GM18511 (cell line): ENCODE measurements around the gene NR0B2.
"Not testable (repeated sequence)": the region's sequence is repeated elsewhere in the genome, so short reads cannot be mapped to it uniquely, and the experiment has no call there.

Source experiments
- ATAC-seq: cut with Tn5 transposase; IDR thresholded peaks from one replicate; pipeline ENCODE4 v1.9.1; 2021; ENCODE audit warnings: mild to moderate bottlenecking, moderate library complexity; ENCODE audit not compliant: unreplicated experiment

NR0B2 gene

GRCh38 chr1:26913754-26914619, at the start of gene NR0B2:
NR0B2 (minus strand) TSS chr1:26913975; CDS start chr1:26913940, 35 bp downstream.
- ATAC-seq: no peak

DNA sequence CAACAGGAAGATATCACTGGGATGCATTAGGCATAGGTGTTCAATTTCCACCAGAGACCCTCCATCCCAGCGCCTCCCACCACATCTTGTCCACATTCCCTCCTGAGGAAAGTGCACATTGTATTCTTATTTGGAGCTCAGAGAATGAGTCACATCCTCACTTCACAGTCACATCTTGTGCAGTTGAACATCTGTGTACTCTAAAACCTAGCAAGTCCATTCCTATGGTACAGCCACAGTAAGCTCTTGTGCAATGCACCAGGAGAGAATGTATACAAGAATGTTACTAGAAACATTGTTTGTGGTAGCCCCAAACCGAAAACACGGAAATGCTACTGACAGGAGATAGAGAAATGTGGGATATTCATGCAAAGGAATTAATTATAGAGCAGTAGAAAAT, 48.1 kb upstream of the NR0B2 start:
- ATAC-seq: no peak

GRCh38 chr1:26960625-26960966, 46.8 kb upstream of the NR0B2 start:
- ATAC-seq: no peak

DNA sequence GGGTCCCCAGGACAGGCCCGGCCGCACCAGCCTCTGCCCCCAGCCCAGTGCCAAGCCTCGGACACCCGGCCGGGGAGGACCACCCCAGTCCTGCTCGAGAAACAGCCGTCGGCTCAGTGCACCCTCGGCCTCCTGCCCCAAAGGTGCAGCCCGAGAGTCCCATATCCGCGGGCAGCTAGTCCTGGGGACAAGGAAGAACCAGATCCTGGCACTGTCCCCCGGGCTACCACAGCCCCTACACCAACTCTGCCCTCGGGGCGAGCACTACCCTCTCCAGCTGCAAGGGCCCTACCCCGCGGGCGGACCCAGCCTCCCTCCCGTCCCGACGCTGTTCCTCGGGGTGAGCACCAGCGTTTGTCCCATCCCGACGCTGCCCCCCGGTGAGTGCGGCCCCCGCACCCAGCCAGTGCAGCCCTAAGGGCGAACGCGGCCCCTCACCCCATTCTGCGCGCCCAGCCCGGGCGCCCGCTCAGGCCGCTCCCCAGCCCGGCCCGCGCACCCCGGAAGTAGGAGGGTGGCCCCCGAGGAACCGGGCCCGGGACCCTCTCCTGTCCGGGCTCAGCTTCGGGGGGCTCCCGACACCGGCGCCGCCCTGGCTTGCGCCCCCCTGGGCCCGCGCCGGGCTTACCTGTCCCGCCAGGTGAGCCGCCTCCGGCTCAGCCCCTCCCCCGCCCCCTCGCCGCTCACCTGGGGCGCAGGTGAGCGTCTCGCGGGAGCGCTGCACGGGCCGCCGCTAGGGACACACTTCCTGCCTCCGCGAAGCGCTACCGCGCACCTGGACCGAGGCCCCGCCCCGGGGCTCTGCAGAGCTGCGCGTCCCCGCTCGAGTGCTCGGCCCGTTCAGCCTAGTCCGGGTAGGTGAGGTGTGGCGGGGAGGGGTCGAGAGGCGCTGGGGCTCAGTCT, 46.2 kb upstream of the NR0B2 start, which contains the start of gene KDF1:
TSS of gene KDF1 (minus strand) at position 747 of the 903 bp plus-strand sequence. CDS start 8,088 bp downstream, outside the sequence.
- no peak for ATAC-seq

GRCh38 chr1:26959270-26959669, 45.5 kb upstream of the NR0B2 start:
- ATAC-seq: no peak

- ATAC-seq: no peak
Observed at GRCh38 chr1:26957306-26957705, 43.5 kb upstream of the NR0B2 start.

DNA sequence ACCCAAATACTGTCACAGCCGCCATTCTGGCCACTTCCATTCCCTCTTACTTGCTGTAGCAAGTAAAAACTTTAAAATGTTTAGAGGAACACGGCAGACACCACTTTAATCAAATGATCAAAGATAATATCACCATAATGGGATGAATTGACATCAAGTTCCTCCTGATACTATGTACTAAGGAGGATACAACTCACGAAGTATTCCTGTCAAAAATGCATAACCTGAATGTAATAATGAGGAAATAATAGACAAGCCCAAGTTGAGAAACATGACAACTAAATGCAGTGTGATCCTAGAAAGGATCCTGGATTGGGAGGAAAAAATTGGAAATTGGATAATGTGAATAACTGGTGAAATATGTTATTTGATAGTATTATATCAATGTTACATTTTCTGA, 42.5 kb upstream of the NR0B2 start:
- no peak for ATAC-seq

DNA sequence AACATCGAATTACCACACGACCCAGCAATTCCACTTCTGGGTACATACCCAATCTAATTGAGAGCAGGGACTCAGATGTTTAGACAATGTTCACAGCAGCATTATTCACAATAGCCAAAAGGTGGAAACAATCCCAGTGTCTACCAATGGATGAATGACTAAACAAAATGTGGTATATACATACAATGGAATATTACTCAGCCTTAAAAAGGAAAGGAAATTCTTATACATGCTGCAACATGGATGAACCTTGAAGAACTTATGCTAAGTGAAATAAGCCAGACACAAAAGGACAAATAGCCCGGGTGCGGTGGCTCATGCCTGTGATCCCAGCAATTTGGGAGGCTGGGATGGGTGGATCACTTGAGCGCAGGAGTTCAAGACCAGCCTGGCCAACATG, 39.6 kb upstream of the NR0B2 start:
- no peak for ATAC-seq

- ATAC-seq: no peak
Observed at GRCh38 chr1:26951821-26952497, 38.2 kb upstream of the NR0B2 start.

DNA sequence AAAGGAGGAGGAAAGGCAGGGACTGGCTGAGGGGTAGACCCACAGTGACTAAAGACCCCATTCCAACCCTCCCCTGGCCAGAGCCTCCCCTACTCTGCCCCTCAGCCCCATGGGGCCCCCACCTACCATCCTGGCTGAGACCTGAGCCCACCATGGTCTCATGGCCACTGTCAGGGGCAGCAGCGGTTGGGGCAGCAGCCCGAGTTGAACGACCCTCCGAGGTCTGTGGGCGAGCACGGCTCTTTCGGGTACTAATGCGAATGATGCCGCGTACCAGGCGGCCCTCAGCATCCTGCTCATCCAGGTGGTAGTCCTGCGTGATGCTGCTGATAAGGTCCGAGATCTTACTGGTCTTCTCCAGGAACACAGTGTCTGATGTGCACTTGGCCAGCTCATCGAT, 37.4 kb upstream of the NR0B2 start:
- ATAC-seq: no peak

GRCh38 chr1:26950602-26951001, 36.8 kb upstream of the NR0B2 start:
- no peak for ATAC-seq

GRCh38 chr1:26949926-26950319, 36.1 kb upstream of the NR0B2 start:
- no peak for ATAC-seq

GRCh38 chr1:26949266-26949925, 35.6 kb upstream of the NR0B2 start:
- ATAC-seq: no peak

DNA sequence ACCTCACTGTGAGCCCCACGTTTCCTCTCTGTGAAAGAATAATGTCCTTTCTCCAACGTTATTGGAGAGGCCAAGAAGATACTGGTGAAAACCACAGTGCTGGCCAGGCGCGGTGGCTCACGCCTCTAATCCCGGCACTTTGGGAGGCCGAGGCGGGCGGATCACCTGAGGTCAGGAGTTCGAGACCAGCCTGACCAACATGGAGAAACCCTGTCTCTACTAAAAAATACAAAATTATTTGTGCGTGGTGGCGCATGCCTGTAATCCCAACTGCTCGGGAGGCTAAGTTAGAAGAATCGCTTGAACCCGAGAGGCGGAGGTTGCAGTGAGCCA, 34.9 kb upstream of the NR0B2 start:
- ATAC-seq: not testable (repeated sequence)

DNA sequence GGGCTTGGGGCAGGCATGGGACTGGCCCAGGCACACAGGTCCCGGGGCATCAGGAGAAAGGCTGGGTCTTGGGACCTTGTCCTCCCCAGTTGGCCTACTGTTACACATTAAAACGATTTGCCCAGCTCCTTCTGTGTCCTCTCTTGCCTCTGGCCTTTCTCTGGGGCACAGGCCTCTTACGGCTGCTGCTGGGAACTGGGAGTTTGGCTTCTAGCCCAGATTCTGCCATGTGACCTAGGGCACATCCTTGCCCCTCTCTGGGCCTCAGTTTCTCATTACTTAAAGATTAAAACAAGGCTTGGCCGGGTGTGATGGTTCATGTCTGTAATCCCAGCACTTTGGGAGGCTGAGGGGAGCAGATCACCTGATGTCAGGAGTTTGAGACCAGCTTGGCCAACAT, 32.5 kb upstream of the NR0B2 start:
- no peak for ATAC-seq

GRCh38 chr1:26945728-26946127, 32.0 kb upstream of the NR0B2 start:
- ATAC-seq: no peak

GRCh38 chr1:26945138-26945537, 31.4 kb upstream of the NR0B2 start:
- ATAC-seq: no peak

DNA sequence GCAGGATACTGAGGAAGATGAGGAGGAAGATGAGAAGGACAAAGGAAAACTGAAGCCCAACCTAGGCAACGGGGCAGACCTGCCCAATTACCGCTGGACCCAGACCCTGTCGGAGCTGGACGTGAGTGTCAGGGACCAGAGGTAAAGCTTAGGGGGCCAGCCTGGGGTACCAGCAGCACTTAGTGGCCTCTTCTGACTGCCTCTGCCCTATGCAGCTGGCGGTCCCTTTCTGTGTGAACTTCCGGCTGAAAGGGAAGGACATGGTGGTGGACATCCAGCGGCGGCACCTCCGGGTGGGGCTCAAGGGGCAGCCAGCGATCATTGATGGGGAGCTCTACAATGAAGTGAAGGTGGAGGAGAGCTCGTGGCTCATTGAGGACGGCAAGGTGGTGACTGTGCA, 28.9 kb upstream of the NR0B2 start:
- no peak for ATAC-seq

GRCh38 chr1:26941311-26941710, 27.5 kb upstream of the NR0B2 start:
- no peak for ATAC-seq

DNA sequence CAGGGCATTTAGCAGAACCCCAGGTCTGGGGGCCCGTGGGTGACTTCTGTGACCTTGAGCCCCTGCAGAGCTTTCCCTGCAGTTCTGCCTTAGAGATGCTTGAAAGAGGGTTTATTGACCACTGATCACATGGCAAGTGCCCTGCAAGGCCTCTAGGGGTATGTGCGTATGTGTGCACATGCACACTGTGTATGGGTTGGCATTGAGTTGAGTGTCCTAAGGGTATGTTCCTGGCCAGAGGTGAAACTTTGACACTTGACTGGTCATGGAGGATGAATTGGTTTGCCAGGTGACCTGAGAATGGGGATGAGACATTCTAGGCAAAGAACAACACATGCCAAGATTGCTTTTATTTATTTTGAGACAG, 24.9 kb upstream of the NR0B2 start:
- ATAC-seq: no peak
